GM12864 (cell line): ENCODE data around the gene SOBP.
"Not testable (repeated sequence)": the region's sequence is repeated elsewhere in the genome, so short reads cannot be mapped to it uniquely, and the experiment has no call there.

Source experiments
- DNase-seq: peaks from one replicate; pipeline ENCODE4 v3.0.0-alpha.2; 2011; ENCODE audit warnings: low read depth
- H3K4me3 ChIP-seq: 2 replicates; pipeline ENCODE4 v1.5.1; 2011; ENCODE audit warnings: mild to moderate bottlenecking, low read depth, low read length, control low read depth
- CTCF ChIP-seq: IDR thresholded peaks from 2 replicates; pipeline ENCODE4 v1.5.1; 2011; ENCODE audit warnings: low read depth, mild to moderate bottlenecking, moderate library complexity, low read length, control low read depth, inconsistent platforms; ENCODE audit errors: missing control alignments

The SOBP gene

GRCh38 chr6:107513214-107513613 lies 23.3 kb downstream of the SOBP start:
- DNase-seq: no peak
- TF ChIP-seq CTCF: no peak
- no peak overlapping the region for H3K4me3 ChIP-seq

GRCh38 chr6:107515955-107516354 lies 26.0 kb downstream of the SOBP start:
- TF ChIP-seq CTCF: no peak
- H3K4me3 ChIP-seq: no peak overlapping the region
- no peak for DNase-seq

GRCh38 chr6:107517274-107517673 lies 27.4 kb downstream of the SOBP start:
- no peak for DNase-seq
- no peak overlapping the region for H3K4me3 ChIP-seq
- TF ChIP-seq CTCF: no peak

- H3K4me3 ChIP-seq, DNase-seq: not testable (repeated sequence)
These were observed 29.3 kb downstream of the SOBP start for GRCh38 chr6:107519224-107519623.

- not testable (repeated sequence) for H3K4me3 ChIP-seq, DNase-seq
These were observed 30.8 kb downstream of the SOBP start for GRCh38 chr6:107520706-107521105.

GRCh38 chr6:107523054-107523791 lies 33.3 kb downstream of the SOBP start:
- no peak for TF ChIP-seq CTCF
- DNase-seq: no peak
- no peak overlapping the region for H3K4me3 ChIP-seq

- H3K4me3 ChIP-seq: no peak overlapping the region
- TF ChIP-seq CTCF: no peak
- no peak for DNase-seq
These were observed 33.9 kb downstream of the SOBP start for GRCh38 chr6:107523794-107524193.

GRCh38 chr6:107524626-107525025 lies 34.7 kb downstream of the SOBP start:
- DNase-seq: no peak
- no peak overlapping the region for H3K4me3 ChIP-seq
- TF ChIP-seq CTCF: no peak
